ENCODE data around the gene KANSL1.

GRCh38 chr17:46140645-46141197 is 52.5 kb downstream of the KANSL1 start:
- no peak for TF ChIP-seq CTCF (IDR thresholded peaks at IDR 0.05)
- TF ChIP-seq POLR2A (IDR thresholded peaks at IDR 0.05), result no peak
